ENCODE data around the gene HOXC6. TPM values are rescaled to one million over a fixed set of nuclear protein-coding genes. Genes with fewer than 3 reads are reported as not detected.

HOXC6 gene
- total and polyA plus RNA-seq, 2 experiments from 2014 or later = not detected

DNA sequence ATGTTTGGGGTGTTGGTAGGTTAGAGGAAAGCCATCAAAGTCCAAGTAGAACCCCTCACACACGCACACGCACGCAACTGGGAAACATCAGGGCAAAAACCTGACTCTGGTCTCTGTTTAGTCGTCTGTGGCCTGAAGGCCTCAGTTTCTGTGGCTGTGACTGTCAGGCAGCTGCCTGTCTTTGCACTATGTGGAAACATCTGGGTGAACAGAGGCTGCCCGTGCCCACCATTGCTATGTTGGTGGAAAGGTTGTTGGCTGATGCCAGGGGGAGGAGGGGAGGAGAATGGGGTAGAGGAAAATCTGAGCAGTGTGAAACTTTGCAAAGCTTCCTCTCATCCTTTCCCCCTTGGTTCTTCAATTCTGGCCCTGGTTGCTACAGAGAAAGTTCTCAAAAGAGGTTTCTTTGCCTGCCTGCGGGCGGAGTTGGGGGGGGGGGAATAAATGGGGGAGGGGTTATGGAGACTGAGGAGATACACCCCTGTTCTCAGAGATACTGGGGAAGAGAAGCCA, 35.8 kb upstream of the HOXC6 start:
- Histone ChIP-seq H3K4me3 (no peak overlapping the region), H3K36me3 (no peaks in the 10 kb centered on the region), H3K27me3 (peaks cover 100% of the 10 kb centered on the region), H3K27ac (no peak overlapping the region), H3K4me1 (ENCODE audit: low read depth) (no peaks in the 10 kb centered on the region), H3K9me3 (ENCODE audit: low read depth) (no peaks in the 10 kb centered on the region)
- no peak for DNase-seq (ENCODE audit: low read depth in 1 of 2, low spot score in 1 of 2)
- TF ChIP-seq, protein P1, sequence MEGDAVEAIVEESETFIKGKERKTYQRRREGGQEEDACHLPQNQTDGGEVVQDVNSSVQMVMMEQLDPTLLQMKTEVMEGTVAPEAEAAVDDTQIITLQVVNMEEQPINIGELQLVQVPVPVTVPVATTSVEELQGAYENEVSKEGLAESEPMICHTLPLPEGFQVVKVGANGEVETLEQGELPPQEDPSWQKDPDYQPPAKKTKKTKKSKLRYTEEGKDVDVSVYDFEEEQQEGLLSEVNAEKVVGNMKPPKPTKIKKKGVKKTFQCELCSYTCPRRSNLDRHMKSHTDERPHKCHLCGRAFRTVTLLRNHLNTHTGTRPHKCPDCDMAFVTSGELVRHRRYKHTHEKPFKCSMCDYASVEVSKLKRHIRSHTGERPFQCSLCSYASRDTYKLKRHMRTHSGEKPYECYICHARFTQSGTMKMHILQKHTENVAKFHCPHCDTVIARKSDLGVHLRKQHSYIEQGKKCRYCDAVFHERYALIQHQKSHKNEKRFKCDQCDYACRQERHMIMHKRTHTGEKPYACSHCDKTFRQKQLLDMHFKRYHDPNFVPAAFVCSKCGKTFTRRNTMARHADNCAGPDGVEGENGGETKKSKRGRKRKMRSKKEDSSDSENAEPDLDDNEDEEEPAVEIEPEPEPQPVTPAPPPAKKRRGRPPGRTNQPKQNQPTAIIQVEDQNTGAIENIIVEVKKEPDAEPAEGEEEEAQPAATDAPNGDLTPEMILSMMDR (IDR thresholded peaks at IDR 0.05; ENCODE audit: low read depth, low read length) = no peak

DNA sequence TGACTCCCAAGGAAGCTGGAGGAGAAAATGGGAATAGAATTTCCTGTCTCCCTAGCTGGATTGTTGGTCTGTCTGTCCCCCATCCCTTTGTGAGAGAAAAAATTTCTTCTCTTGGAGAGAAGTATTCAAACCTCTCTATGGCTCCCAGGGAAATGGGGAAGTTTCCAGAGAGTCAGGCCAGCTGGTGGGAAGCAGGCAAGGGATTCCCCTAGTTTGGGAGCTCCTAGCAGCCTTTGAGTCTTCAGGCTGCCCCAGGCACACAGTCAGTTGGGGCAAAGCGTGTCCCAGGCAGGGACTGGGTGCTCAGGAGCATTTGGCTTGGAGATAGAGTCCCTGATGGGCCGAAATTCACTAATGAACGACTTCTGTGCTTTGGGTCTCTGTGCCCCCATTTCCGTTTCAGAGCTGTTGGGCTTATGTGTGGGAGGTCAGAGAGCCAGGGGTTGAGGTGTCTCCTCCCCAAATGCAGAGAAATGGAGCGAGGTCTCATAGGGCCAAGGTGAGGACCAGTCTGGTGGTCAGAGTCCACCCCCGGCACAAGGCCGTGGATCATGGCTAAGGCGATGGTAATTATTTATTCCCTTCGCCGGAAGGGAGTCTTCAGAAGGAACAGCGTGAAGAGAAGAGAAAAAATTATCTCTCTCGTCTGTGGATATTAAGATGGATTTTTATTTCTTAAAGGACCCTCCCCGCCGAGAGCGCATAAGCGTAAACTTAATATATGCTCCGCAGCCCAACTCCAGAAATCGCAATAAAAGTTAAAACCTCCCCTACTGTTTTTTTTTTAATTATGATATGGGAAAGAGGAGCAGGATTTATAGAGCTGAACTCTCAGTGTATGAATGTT, 34.9 kb upstream of the HOXC6 start:
- no peaks in the 10 kb centered on the region for H3K9me3 ChIP-seq (ENCODE audit: low read depth)
- no peaks in the 10 kb centered on the region for H3K4me1 ChIP-seq (ENCODE audit: low read depth)
- no peak overlapping the region for H3K27ac ChIP-seq
- no peak overlapping the region for H3K4me3 ChIP-seq
- TF ChIP-seq, protein P1 (IDR thresholded peaks at IDR 0.05; ENCODE audit: low read depth, low read length) = no peak
- no peak for DNase-seq (ENCODE audit: low read depth in 1 of 2, low spot score in 1 of 2)
- peaks cover 100% of the 10 kb centered on the region for H3K27me3 ChIP-seq
- no peaks in the 10 kb centered on the region for H3K36me3 ChIP-seq

DNA sequence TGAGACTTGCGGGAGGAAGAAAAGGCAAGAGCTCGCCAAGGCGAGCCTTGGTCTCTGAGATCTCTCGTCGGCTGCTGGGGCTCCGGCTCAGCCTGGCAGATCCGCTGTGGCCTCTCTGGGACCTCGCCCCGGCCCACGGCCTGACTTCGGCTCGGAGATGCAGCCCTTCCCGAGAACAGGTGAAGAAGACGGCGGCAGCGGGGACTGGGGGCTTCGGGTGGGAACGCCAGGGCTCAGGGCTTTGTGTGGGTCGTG, 34.3 kb upstream of the HOXC6 start:
- no peaks in the 10 kb centered on the region for H3K4me1 ChIP-seq (ENCODE audit: low read depth)
- peaks cover 100% of the 10 kb centered on the region for H3K27me3 ChIP-seq
- no peak for DNase-seq (ENCODE audit: low read depth in 1 of 2, low spot score in 1 of 2)
- H3K4me3 ChIP-seq = no peak overlapping the region
- no peaks in the 10 kb centered on the region for H3K9me3 ChIP-seq (ENCODE audit: low read depth)
- no peaks in the 10 kb centered on the region for H3K36me3 ChIP-seq
- TF ChIP-seq, protein P1 (IDR thresholded peaks at IDR 0.05; ENCODE audit: low read depth, low read length) = no peak
- H3K27ac ChIP-seq = no peak overlapping the region

DNA sequence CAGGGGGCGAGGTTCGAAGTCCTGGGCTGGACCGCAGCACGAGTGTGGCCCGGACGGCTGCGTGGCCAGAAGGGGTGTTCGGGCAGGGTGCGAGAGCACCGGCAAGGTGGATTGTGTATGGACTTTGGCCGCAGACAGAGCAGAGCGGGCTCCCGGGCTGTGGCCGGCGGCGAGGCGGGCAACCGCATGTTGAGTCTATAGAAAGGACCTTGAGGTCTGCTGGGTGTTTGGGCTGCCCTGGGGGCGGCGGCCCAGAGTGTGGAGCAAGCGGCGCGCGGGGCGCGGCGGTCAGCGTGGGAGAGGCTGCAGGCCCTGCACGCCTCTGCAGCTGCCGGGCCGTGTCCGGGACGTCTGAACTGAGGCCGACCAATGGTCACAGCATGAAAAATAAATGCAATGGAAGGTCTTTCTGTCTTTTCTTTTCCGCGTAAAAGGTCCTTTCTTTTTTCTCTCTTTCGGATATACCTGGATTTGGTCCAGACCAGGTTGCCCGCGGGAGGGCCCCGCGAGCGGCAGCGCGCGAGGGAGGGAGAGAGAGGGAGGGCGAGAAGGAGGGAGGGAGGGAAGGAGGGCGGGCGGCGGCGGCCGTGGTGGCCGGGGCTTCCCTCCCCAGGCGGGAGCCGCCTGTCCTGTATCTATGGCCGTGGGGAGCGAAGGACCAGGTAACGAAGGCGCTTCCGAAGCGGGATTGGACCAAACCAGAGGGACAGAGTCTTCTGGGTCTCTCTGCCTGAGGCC, 33.8 kb upstream of the HOXC6 start:
- peaks cover 100% of the 10 kb centered on the region for H3K27me3 ChIP-seq
- no peaks in the 10 kb centered on the region for H3K4me1 ChIP-seq (ENCODE audit: low read depth)
- no peaks in the 10 kb centered on the region for H3K36me3 ChIP-seq
- no peak overlapping the region for H3K27ac ChIP-seq
- no peak for DNase-seq (ENCODE audit: low read depth in 1 of 2, low spot score in 1 of 2)
- no peak overlapping the region for H3K4me3 ChIP-seq
- TF ChIP-seq, protein P1 (IDR thresholded peaks at IDR 0.05; ENCODE audit: low read depth, low read length) = no peak
- no peaks in the 10 kb centered on the region for H3K9me3 ChIP-seq (ENCODE audit: low read depth)

- H3K4me3 ChIP-seq = no peak overlapping the region
- no peak for DNase-seq (ENCODE audit: low read depth in 1 of 2, low spot score in 1 of 2)
Observed at GRCh38 chr12:53995002-53995377, 33.2 kb upstream of the HOXC6 start.

More at GRCh38 chr12:53995002-53995377, 33.2 kb upstream of the HOXC6 start:
- TF ChIP-seq, protein P1 (IDR thresholded peaks at IDR 0.05; ENCODE audit: low read depth, low read length) = no peak
- H3K4me1 ChIP-seq (ENCODE audit: low read depth) = no peaks in the 10 kb centered on the region
- no peaks in the 10 kb centered on the region for H3K9me3 ChIP-seq (ENCODE audit: low read depth)
- H3K36me3 ChIP-seq = no peaks in the 10 kb centered on the region
- H3K27ac ChIP-seq = no peak overlapping the region
- H3K27me3 ChIP-seq = peaks cover 100% of the 10 kb centered on the region

All from cardiac muscle cell (in vitro differentiated cells and primary cell).